NCI-H345 treated with DMSO at 0.1 percent for 48 hours (cell line): Measurements from ENCODE around the gene CHST6.
"Not testable (repeated sequence)": the region's sequence is repeated elsewhere in the genome, so short reads cannot be mapped to it uniquely, and the experiment has no call there.

ENCODE experiments used
- DNase-seq: peaks from one replicate; lab custom pipeline; 2025; ENCODE audit not compliant: unreplicated experiment; lab: John Stamatoyannopoulos, UW

Gene CHST6

GRCh38 chr16:75452464-75453190 is 42.6 kb downstream of the CHST6 start:
- no peak for DNase-seq

GRCh38 chr16:75446416-75446815 is 48.8 kb downstream of the CHST6 start:
- DNase-seq = no peak

- no peak for DNase-seq
Measured at GRCh38 chr16:75445298-75445697, 49.9 kb downstream of the CHST6 start.

GRCh38 chr16:75443298-75443697 is 51.9 kb downstream of the CHST6 start:
- DNase-seq = no peak

DNA sequence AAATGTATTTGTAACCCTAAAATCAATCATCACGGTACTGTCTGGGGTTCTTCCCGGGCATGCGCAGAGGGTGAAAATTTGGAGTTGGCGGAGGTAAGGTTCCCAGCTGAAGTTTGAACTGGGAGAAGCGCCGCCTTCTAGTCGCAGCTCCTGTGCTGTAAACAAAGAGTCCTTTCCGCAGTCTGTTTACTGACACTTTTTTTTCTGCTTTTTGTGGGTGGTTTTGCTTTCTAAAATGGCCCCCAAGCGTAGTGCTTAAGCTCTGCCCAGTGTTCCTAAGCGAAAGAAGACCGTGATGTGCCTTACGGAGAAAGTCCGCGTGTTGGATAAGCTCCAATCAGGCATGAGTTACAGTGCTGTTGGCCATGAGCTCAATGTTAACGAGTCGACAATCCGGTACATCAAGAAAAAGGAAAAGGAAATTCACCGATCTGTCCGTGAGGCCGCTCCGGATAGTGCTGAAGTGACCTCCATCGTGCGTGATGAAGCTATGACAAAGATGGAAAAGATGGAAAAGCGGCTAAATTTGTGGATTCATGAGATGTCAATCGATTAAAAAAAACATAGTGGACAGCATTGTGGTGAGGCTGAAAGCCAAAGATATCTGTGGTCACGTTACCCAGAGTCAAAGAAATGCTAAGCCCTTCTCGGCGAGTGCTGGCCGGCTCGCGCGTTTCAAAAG is 61.4 kb downstream of the CHST6 start:
- DNase-seq = peak; percentile 65

DNA sequence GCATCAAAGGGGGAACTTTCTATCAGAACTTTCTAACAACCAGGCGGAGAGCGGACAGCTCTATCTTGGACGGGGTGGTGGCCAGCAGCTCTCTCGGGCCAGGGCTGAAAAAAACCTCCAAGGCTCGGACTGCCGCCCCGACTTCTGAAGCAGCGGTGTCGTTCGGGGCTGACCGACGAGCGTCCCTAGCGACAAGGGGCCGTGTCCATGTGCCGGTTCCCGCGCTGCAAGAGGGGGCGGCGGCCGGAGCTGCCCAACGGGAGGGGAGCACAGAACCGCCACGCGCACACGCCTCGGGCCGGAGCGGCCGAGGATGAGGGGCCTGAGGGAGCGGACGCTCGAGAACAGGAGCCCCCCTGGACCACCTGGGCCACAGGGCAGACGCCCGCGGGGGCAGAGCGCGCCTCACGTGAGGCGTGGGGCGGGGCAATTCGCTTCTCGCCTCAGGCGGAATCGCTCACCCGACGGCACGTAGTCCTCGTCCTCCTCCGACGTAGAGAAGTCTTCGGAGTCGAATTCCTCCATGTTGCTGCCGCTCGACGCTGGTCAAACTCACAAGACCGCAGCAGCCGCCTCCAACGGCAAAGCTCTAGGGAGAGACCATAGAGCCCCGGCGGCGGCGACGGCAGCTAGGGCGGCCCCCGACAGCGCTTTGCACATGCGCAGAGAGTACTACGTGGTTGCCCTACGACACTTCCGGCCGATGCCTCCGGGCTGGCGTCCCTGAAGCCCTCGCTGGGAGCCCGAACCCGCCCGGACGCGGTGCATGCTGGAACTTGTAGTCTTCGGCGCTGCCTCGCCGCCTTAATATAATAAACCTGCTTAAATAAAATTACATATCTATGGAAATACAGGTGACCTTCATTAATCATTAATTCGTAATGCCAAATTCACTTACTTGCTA is 62.2 kb downstream of the CHST6 start, which contains the start of gene CFDP1:
TSS of gene CFDP1 (minus strand) at position 676 of the 904 bp plus-strand sequence. CDS start at position 525, 151 bp downstream.
- peak; percentile 86 for DNase-seq

DNA sequence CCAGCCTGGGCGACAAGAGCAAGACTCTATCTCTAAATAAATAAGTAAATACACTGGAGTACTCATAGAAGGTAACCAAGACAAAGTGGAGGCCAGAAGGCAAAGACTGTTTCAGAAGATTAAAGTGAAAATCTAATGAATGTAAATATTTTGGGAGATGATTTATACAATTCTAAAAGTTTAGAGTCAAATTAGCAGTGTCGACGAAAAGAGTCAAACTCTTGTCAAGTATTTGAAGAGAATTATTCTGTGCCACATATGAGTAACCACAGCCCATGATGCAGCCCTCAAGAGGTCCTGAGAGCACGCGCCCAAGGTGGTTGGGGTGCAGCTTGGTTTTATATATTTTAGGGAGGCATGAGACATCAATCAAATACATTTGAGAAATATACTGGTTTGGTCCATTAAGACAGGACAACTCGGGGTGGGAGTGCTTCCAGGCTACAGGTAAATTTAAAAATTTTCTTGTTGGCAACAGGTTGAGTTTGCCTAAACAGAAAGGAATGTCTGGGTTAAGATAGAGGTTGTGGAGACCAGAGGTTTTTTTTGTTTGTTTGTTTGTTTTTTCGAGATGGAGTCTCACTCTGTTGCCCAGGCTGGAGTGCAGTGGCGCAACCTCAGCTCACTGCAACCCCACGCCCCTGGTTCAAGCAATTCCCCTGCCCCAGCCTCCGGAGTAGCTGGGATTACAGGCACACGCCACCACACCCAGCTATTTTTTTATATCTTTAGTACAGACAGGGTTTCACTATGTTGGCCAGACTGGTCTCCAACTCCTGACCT is 65.4 kb downstream of the CHST6 start:
- DNase-seq = no peak

- DNase-seq = not testable (repeated sequence)
Measured at GRCh38 chr16:75426524-75426923, 68.7 kb downstream of the CHST6 start.

- DNase-seq = not testable (repeated sequence)
Measured at GRCh38 chr16:75424105-75424762, 71.0 kb downstream of the CHST6 start.

GRCh38 chr16:75423723-75424104 is 71.5 kb downstream of the CHST6 start:
- DNase-seq = no peak
